Activated naive CD4-positive, alpha-beta T cell treated with anti-CD3 and anti-CD28 coated beads, Interleukin-2, amount 10 ng/mL, durations not matched to agents 7 days and 5 days (primary cell): ENCODE data around the gene RAMP3.
"Not testable (repeated sequence)": the region's sequence is repeated elsewhere in the genome, so short reads cannot be mapped to it uniquely, and the experiment has no call there.

Experiments
- CTCF ChIA-PET: fragments of 350-600 bp; sonication (Branson Sonifier 250); formaldehyde crosslinking; loops from one replicate; lab custom pipeline; 2021; ENCODE audit warnings: antibody characterized with exemption; lab: Charles Lee
- DNase-seq: peaks from one replicate; pipeline ENCODE4 v3.0.0-alpha.2; 2020
- H3K27ac Mint-ChIP-seq: one replicate; pipeline ENCODE4 v1.8.0; 2021; ENCODE audit warnings: mild to moderate bottlenecking, moderate library complexity, mixed read lengths
- H3K27me3 Mint-ChIP-seq: one replicate; pipeline ENCODE4 v1.8.0; 2021; ENCODE audit warnings: mild to moderate bottlenecking, mixed read lengths
- H3K36me3 Mint-ChIP-seq: one replicate; pipeline ENCODE4 v1.8.0; 2021; ENCODE audit warnings: mixed read lengths
- H3K4me1 Mint-ChIP-seq: one replicate; pipeline ENCODE4 v1.8.0; 2021; ENCODE audit warnings: mixed read lengths
- H3K4me3 Mint-ChIP-seq: one replicate; pipeline ENCODE4 v1.8.0; 2021; ENCODE audit warnings: mild to moderate bottlenecking, moderate library complexity, mixed read lengths
- H3K9me3 Mint-ChIP-seq: one replicate; pipeline ENCODE4 v1.8.0; 2021; ENCODE audit warnings: mixed read lengths

Gene RAMP3

DNA sequence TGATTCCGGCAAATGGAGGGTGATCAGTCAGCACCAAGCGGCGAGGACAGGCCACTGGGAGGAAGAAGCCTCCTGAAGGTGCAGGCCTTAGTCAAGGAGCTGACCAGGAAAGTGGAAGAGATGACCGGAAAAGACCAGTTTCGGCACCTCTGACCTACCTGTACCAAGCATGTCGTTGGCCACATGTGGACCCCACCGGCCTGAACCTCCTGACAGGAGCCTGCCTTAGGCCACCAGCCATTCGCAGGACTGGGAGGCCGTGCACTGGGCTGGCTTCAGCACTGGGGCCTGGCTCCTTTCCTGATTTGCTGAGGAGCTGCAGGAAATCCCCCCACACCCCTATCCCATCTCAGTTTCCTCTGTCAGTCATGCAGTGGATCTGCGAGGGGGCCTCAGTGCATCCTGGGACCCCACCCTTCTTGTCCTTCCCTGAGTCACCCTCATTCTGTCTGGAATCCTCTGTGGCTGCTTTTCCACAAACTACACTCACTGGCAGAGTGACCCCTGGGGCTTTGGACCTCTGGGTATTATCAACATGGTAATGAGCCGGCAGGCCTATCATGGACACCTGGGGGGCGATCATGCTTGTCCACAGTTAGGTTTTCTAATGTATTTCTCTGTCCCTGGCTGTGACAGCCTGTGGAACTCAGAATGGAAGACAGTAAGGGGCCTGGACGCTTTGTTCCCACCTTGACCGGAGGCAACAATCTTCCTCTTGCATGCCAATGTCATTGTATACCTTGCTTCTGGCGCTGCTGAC, 33.0 kb downstream of the RAMP3 start:
- DNase-seq = no peak
- no peaks in the 10 kb centered on the region for H3K9me3 Mint-ChIP-seq
- H3K4me3 Mint-ChIP-seq = no peak overlapping the region
- no peaks in the 10 kb centered on the region for H3K4me1 Mint-ChIP-seq
- H3K27me3 Mint-ChIP-seq = peaks cover 65% of the 10 kb centered on the region
- CTCF ChIA-PET = no interaction called here
- H3K27ac Mint-ChIP-seq = no peak overlapping the region
- H3K36me3 Mint-ChIP-seq = no peaks in the 10 kb centered on the region

DNA sequence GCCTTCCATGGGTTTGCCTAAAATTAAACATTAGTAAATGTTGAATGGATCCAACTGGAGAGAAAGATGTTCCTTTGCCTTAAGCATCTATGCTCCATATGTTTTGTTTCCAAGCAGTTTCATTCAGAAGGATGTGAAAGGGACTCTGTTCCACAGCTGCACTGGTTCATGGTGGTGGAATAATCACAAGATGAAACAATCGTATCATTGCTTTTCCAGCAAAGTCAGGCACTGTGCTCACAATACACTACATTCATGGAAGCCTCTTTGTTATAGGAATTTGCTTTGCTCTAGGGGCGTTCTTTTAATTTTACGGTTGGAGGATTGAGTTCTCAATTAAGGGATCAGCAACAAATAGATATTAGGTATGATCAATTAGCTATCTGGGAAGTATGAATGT, 33.8 kb downstream of the RAMP3 start:
- no peaks in the 10 kb centered on the region for H3K9me3 Mint-ChIP-seq
- no peak overlapping the region for H3K4me3 Mint-ChIP-seq
- no peaks in the 10 kb centered on the region for H3K4me1 Mint-ChIP-seq

GRCh38 chr7:45192621-45193041, 35.0 kb downstream of the RAMP3 start:
- CTCF ChIA-PET = no interaction called here
- Mint-ChIP-seq H3K27ac (no peak overlapping the region), H3K36me3 (no peaks in the 10 kb centered on the region), H3K4me1 (no peaks in the 10 kb centered on the region), H3K27me3 (peaks cover 69% of the 10 kb centered on the region), H3K4me3 (no peak overlapping the region), H3K9me3 (no peaks in the 10 kb centered on the region)
- DNase-seq = no peak

More for the DNA sequence above, 33.8 kb downstream of the RAMP3 start:
- H3K27ac Mint-ChIP-seq = no peak overlapping the region
- no peaks in the 10 kb centered on the region for H3K36me3 Mint-ChIP-seq
- DNase-seq = no peak
- H3K27me3 Mint-ChIP-seq = peaks cover 70% of the 10 kb centered on the region
- CTCF ChIA-PET = interaction anchor here (0.7 kb wide), 1 partner anchor 55 kb away, joined by 3 read pairs; no protein-coding TSS in a partner anchor

GRCh38 chr7:45193828-45194227, 36.2 kb downstream of the RAMP3 start:
- Mint-ChIP-seq H3K4me3 (no peak overlapping the region), H3K27ac (no peak overlapping the region), H3K27me3 (peaks cover 67% of the 10 kb centered on the region), H3K9me3 (no peaks in the 10 kb centered on the region), H3K36me3 (no peaks in the 10 kb centered on the region), H3K4me1 (peaks cover 2% of the 10 kb centered on the region)
- no peak for DNase-seq
- CTCF ChIA-PET = no interaction called here

- H3K27me3 Mint-ChIP-seq = peaks cover 53% of the 10 kb centered on the region
- no peaks in the 10 kb centered on the region for H3K36me3 Mint-ChIP-seq
- no peak overlapping the region for H3K27ac Mint-ChIP-seq
- H3K4me3 Mint-ChIP-seq = no peak overlapping the region
- H3K4me1 Mint-ChIP-seq = peaks cover 5% of the 10 kb centered on the region
- H3K9me3 Mint-ChIP-seq = no peaks in the 10 kb centered on the region
- DNase-seq = peak; percentile 23
- CTCF ChIA-PET = interaction anchor here (1.2 kb wide), 1 partner anchor 10 kb away, joined by 3 read pairs; no protein-coding TSS in a partner anchor
These were observed 38.8 kb downstream of the RAMP3 start for GRCh38 chr7:45196374-45196773.

DNA sequence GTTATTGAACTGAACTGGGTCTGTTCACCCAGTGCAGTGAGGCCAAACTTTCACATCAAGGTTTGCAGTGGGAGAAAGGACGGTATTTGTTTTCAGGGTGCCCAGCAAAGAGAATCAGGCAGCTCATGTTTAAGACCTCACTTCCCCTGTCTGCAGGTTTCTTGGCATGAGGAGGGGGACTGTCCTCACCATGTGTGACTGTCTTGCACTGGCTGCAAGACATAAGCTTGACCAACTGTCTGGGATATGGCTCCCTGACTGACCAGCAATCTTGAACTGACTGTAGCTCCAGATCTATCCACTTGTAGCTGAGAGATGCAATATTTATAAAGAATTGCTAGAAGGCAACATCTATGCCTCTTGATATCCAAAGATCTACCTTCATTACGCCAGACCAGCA, 39.9 kb downstream of the RAMP3 start:
- Mint-ChIP-seq H3K4me1 (peaks cover 5% of the 10 kb centered on the region), H3K9me3 (no peaks in the 10 kb centered on the region), H3K27me3 (peaks cover 47% of the 10 kb centered on the region), H3K4me3 (no peak overlapping the region), H3K36me3 (no peaks in the 10 kb centered on the region), H3K27ac (no peak overlapping the region)
- CTCF ChIA-PET = no interaction called here
- peak; percentile 3 for DNase-seq

GRCh38 chr7:45198986-45199385, 41.4 kb downstream of the RAMP3 start:
- DNase-seq = no peak
- Mint-ChIP-seq H3K27ac (no peak overlapping the region), H3K36me3 (peaks cover 2% of the 10 kb centered on the region), H3K4me1 (peaks cover 19% of the 10 kb centered on the region), H3K4me3 (no peak overlapping the region), H3K27me3 (peaks cover 34% of the 10 kb centered on the region), H3K9me3 (no peaks in the 10 kb centered on the region)
- CTCF ChIA-PET = no interaction called here

DNA sequence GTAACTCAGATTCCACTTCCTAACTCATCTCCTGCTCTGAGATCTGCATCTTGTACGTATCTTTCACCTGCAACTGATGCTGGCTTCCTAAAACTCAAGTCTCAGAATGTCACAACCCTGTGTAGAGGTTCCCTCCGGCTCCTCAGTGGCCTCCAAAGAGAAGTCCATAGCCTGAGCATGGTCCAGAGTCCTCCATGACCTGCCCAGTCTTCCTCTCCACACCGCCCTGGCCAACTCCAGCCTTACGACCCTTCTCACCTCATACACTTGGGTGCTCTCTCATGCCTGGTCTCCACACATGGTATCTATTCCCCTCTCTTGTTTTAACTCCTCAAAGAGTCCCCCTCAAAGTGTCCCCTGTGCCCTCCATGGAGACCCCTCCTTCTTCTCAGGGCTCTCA, 41.9 kb downstream of the RAMP3 start:
- H3K27me3 Mint-ChIP-seq = peaks cover 31% of the 10 kb centered on the region
- no peaks in the 10 kb centered on the region for H3K9me3 Mint-ChIP-seq
- peaks cover 2% of the 10 kb centered on the region for H3K36me3 Mint-ChIP-seq
- DNase-seq = no peak
- no peak overlapping the region for H3K27ac Mint-ChIP-seq
- no peak overlapping the region for H3K4me3 Mint-ChIP-seq
- H3K4me1 Mint-ChIP-seq = peaks cover 24% of the 10 kb centered on the region
- CTCF ChIA-PET = no interaction called here

- peaks cover 9% of the 10 kb centered on the region for H3K36me3 Mint-ChIP-seq
- H3K27ac Mint-ChIP-seq = no peak overlapping the region
- no peak overlapping the region for H3K4me3 Mint-ChIP-seq
- DNase-seq = no peak
- CTCF ChIA-PET = interaction anchor here (0.7 to 1.6 kb wide), 2 partner anchors 12 to 57 kb away, joined by 4 to 5 read pairs; no protein-coding TSS in a partner anchor
- H3K9me3 Mint-ChIP-seq = no peaks in the 10 kb centered on the region
- H3K4me1 Mint-ChIP-seq = peaks cover 44% of the 10 kb centered on the region
- H3K27me3 Mint-ChIP-seq = peaks cover 13% of the 10 kb centered on the region
These were observed 45.0 kb downstream of the RAMP3 start for GRCh38 chr7:45202625-45203024.

DNA sequence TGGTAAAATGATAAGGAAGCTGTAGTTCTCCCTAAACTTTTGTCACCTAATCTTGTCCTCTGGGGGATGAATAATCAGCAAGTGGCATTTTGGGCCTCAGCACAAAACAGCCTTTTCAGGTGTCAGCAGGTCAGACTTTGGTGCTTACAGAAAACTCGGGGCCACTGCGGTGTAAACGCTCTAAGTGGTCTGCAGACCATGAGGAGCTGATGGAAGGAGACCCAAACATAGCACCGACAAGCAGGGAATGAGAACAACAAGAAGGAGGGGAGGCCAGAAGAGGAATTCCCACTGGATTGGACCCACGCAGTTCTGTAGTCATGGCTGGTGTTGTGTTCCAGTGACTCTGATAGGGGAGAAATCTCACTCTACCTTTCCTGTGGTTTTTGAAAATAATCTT, 45.4 kb downstream of the RAMP3 start:
- CTCF ChIA-PET = interaction anchor here (0.7 to 1.6 kb wide), 2 partner anchors 11 to 56 kb away, joined by 4 to 5 read pairs; no protein-coding TSS in a partner anchor
- no peaks in the 10 kb centered on the region for H3K9me3 Mint-ChIP-seq
- H3K4me1 Mint-ChIP-seq = peaks cover 44% of the 10 kb centered on the region
- H3K4me3 Mint-ChIP-seq = no peak overlapping the region
- peaks cover 9% of the 10 kb centered on the region for H3K36me3 Mint-ChIP-seq
- H3K27ac Mint-ChIP-seq = peak overlapping the region; percentile 91
- H3K27me3 Mint-ChIP-seq = peaks cover 11% of the 10 kb centered on the region
- no peak for DNase-seq

DNA sequence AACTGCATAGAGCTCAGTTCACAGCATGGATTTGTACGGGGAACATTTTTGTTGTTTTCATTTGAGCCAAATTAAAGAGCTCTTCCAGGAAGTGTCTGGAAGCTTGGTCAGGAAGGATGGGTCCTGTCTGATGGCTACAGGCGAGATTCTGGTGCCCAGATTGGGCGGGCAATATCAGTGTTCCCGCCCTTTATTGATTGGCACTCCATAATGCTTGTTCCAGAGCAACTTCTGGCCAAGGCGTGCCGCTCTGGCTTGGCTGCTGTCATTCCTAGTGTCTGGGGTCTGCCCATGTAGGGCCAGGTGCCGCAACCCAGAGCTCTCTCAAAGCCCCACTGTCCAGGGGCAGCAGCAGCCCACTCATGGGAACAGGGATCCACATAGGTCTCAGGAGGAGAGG, 45.9 kb downstream of the RAMP3 start:
- CTCF ChIA-PET = interaction anchor here (1.6 kb wide), 1 partner anchor 56 kb away, joined by 5 read pairs; no protein-coding TSS in a partner anchor
- Mint-ChIP-seq H3K4me3 (no peak overlapping the region), H3K27ac (peak overlapping the region; percentile 91), H3K4me1 (peaks cover 44% of the 10 kb centered on the region), H3K27me3 (peaks cover 15% of the 10 kb centered on the region), H3K36me3 (peaks cover 9% of the 10 kb centered on the region), H3K9me3 (no peaks in the 10 kb centered on the region)
- DNase-seq = no peak

- no peaks in the 10 kb centered on the region for H3K9me3 Mint-ChIP-seq
- peaks cover 9% of the 10 kb centered on the region for H3K36me3 Mint-ChIP-seq
- peak overlapping the region; percentile 91 for H3K27ac Mint-ChIP-seq
- H3K4me1 Mint-ChIP-seq = peaks cover 45% of the 10 kb centered on the region
- CTCF ChIA-PET = no interaction called here
- H3K4me3 Mint-ChIP-seq = no peak overlapping the region
- DNase-seq = peak; percentile 27
- H3K27me3 Mint-ChIP-seq = peaks cover 20% of the 10 kb centered on the region
These were observed 46.4 kb downstream of the RAMP3 start for GRCh38 chr7:45203936-45204445.

GRCh38 chr7:45206266-45206665, 48.7 kb downstream of the RAMP3 start:
- H3K9me3 Mint-ChIP-seq, H3K36me3 Mint-ChIP-seq, DNase-seq, H3K4me3 Mint-ChIP-seq: not testable (repeated sequence)
- H3K27ac Mint-ChIP-seq = peak overlapping the region; percentile 1
- H3K27me3 Mint-ChIP-seq = peaks cover 29% of the 10 kb centered on the region
- CTCF ChIA-PET = interaction anchor here (0.9 kb wide), 1 partner anchor 10 kb away, joined by 3 read pairs; no protein-coding TSS in a partner anchor
- H3K4me1 Mint-ChIP-seq = peaks cover 43% of the 10 kb centered on the region

DNA sequence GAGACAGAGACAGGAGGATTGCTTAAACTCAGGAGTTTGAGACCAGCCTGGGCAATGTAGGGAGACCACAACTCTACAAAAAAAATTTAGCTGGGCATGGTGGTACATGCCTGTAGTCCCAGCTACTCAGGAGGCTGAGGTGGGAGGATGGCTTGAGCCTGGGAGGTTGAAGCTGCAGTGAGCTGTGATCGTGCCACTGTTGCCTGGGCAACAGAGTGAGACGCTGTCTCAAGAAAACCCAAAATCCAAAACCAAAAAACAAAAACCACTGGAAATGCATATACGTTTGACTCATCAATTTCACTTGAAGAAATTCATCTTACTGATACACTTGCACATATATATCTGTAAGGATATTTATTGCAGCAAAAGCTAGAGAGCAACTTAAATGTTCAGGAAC, 52.3 kb downstream of the RAMP3 start:
- peaks cover 59% of the 10 kb centered on the region for H3K27me3 Mint-ChIP-seq
- CTCF ChIA-PET = interaction anchor here (2.3 kb wide), 1 partner anchor 50 kb away, joined by 9 read pairs; no protein-coding TSS in a partner anchor
- H3K27ac Mint-ChIP-seq, DNase-seq, H3K36me3 Mint-ChIP-seq, H3K9me3 Mint-ChIP-seq, H3K4me3 Mint-ChIP-seq: not testable (repeated sequence)
- peaks cover 22% of the 10 kb centered on the region for H3K4me1 Mint-ChIP-seq
